GM18505 (cell line): ENCODE measurements around the gene IGF2BP2.

Source experiments
- ATAC-seq: cut with Tn5 transposase; IDR thresholded peaks from one replicate; pipeline ENCODE4 v1.9.1; 2021; ENCODE audit not compliant: unreplicated experiment
- POLR2A ChIP-seq: IDR thresholded peaks from 4 replicates; pipeline ENCODE4 v1.6.1; 2011; ENCODE audit warnings: borderline replicate concordance; ENCODE audit not compliant: insufficient read depth, insufficient read length; ENCODE audit errors: extremely low read depth

Gene IGF2BP2

DNA sequence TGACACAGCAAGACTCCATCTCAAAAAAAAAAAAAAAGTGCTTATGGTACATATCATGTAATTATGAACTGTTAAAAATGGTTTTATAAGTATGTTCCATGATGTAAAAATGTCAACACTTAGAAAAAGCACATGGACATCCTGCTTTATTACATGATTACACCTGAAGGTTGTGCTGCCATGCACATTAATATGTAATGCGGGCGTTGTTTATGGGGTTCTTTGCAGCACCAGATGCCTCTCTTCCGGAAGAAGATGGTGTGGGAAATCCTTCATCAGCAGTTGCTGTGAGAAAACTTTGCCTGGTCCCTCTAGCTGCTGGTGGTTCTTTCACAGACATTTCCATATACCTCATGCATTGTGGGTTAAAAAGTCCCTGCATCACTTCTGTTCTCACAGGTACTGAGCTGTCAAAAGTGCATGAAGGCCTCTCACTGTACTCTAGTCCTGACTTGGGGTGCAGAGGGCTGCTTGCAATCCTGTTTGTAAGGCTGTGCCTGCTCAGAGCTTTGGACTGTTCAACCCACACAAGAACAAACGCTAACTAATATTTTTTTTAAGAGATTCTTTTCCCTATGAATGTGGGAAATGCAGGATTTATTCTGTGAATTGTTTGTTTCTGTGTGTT lies 195.2 kb downstream of the IGF2BP2 start:
- ATAC-seq, result no peak

DNA sequence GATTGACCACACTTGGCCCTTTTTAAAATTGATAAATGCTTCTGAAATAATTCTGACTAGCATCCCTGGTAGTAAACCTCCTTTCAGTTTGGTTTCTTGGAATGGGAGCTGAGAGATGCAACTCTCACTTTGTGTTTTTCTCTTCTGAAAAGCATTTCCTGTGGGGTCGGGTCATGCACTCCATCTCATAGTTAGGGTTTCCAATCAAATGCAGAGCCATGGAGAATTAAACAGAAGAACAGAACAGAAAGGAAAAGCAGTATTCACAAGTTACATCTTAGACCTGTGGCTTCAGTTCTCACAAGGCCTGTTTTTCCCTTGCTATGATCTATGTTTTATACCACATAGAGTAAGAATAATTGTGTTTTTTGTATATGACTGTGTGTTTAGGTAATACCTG lies 199.1 kb downstream of the IGF2BP2 start:
- ATAC-seq, result no peak

More for the DNA sequence above, 195.2 kb downstream of the IGF2BP2 start:
- no peak for TF ChIP-seq POLR2A

DNA sequence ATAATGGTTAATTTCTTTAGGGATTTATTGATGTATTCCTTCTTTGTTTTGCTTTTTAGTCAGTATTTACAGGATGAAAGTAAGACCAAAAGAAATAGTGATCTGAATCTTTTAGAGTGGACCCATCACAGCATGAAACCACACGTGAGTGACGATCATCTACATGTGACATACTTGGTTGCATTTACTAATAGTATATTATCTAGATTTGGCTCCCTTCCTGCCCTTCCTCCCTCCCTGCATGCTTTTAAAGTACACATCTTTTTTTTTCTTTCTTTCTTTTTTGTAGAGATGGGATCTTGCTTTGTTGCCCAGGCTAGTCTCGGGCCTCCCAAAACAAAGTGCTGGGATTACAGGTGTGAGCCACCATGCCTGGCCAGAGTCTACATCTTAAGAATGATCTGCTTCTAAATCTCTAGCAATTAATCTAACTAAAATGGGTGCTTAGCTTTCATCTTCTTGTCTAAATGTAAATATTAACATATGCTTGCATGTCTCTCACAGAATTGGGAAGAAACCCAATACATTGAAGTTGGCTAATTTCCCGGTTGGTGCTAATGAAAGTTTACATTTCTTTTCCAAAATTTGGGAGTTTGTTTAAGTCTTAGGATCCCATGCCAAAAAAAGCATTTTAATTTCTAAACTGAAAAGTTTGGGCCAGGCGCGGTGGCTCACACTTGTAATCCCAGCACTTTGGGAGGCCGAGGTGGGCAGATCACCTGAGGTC lies 200.7 kb downstream of the IGF2BP2 start:
- no peak for TF ChIP-seq POLR2A
- no peak for ATAC-seq

More for the DNA sequence above, 199.1 kb downstream of the IGF2BP2 start:
- TF ChIP-seq POLR2A, result no peak

DNA sequence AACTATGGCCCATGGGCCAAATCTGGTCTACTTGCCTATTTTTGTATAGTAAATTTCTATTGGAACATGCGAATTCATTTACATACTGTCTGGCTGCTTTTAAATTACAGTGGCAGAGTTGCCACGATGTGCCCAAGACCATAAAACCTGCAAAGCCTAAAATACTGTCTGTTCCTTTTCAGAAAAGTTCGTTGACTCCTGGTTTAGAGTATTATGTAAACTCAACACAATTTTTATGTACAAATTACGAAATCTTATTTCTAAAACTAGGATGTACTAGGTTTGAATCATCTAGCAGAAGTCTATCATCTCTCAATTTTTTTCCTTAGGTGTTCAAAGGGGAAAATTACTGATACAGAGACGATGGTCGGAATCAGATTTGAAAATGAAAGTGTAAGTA lies 211.8 kb downstream of the IGF2BP2 start:
- no peak for TF ChIP-seq POLR2A
- no peak for ATAC-seq

DNA sequence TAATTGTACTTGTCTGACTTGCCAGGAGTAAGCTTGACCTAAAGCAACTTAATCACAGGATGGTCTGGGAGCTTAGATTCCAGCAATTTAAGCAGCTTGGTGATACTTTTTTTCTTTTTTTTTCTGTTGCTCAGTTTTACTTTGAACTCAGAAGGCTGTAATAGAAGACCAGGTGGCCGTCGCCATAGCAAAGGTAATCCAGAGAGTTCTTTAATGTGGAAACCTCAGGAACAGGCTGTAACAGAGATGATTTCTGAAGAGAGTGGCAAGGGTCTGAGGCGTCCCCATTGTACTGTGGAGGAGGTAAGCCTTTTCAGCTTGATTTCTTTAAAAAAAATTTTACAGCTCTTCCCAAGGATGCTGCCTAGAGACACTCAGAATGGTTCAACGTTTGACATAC lies 218.6 kb downstream of the IGF2BP2 start:
- no peak for TF ChIP-seq POLR2A
- no peak for ATAC-seq

DNA sequence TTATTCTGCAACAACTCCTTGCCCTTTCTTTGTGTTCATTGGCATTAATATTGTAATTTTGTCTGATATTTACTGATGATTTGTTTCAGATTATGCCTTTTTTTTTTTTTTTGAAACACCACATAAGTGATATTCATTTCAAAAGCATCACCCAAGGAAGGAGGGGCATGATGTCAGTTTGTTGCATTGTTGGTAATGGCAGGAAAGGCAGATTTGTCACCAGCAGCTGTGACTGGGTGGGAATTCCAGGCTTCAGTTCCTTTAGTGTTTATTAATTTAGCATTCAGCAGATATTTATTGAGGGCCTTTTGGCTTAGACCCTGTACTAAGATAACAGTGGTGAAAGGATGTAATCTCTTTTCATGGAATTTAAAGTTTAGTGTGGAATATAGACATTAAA lies 219.3 kb downstream of the IGF2BP2 start:
- no peak for TF ChIP-seq POLR2A
- no peak for ATAC-seq

DNA sequence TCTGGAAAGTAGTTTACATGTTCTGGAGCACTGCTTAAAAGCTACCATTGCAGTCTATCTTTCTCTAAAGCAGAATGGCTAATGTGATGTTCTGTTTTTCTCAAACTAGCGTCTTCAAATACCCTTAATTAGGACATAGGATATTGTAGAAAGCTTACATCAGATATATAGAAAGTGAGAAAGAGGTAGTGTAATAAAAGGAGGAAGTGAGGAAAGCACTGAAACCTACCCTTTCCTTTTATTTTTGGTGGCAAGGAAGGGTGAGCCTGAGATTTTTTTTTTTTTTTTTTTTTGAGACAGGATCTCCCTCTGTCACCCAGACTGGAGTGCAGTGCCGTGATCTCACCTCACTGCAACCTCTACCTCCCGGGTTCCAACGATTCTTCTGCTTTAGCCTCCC lies 229.3 kb downstream of the IGF2BP2 start:
- ATAC-seq, result no peak
- TF ChIP-seq POLR2A, result no peak

DNA sequence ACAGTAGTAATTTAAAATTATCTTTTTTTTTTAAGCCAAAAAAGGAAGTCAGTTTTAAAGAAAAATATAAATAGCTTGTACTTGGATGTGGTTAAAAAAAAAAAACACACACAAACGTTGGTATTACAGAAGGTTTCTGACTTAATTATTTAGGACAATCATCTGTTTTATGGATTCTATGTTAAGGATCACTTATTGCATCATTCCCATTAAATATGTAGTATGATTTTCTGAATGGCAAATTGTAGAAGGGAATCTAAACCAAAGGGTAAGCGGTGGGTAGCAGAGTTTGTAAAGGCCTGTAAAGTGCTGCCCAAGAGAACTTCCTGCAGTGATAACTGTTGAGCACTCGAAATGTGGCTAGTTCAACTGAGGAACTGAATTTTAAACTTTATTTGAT lies 230.8 kb downstream of the IGF2BP2 start:
- TF ChIP-seq POLR2A, result no peak
- no peak for ATAC-seq
